HG03565 (cell line): ENCODE data around the gene PUM2.
"Not testable (repeated sequence)": the region's sequence is repeated elsewhere in the genome, so short reads cannot be mapped to it uniquely, and the experiment has no call there.

Experiments used
- ATAC-seq: cut with Tn5 transposase; IDR thresholded peaks from one replicate; pipeline ENCODE4 v1.9.1; 2021; ENCODE audit warnings: mild to moderate bottlenecking, moderate library complexity; ENCODE audit not compliant: unreplicated experiment

The PUM2 gene

DNA sequence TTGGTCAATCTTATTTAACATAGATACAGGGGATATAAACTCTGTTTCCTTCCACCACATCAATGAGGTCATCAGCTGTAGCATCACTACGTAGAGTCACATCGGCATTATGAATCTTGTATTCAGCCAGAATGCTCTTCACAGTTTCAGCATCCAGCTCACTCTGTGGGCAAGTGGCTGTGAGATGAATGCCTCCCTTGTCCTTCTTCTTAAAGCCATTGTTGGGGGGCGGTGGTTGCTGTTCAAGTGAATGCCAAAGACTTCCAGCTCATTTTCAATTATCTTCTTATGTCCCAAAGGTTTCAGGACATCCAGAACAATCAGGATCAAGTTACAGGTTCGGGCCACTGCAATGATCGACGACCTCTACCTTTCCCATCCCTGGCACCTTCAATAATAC is 110.4 kb downstream of the PUM2 start:
- not testable (repeated sequence) for ATAC-seq

DNA sequence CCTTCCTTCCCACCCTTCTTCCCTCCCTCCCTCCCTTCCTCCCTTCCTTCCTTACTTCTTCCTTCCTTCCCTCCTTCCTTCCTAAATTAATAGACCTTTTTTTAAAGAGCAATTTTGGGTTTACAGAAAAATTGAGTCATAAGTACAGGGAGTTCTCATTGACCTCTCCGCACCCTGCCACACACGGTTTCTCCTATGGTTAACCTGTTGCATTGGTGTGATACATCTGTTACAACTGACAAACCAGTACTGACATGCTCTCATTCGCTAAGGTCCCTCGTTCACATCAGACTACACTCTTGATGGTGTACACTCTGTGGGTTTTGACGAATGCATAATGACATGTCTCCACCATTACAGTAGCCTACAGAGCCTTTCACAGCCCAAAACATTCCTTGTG is 114.1 kb downstream of the PUM2 start:
- ATAC-seq: no peak

DNA sequence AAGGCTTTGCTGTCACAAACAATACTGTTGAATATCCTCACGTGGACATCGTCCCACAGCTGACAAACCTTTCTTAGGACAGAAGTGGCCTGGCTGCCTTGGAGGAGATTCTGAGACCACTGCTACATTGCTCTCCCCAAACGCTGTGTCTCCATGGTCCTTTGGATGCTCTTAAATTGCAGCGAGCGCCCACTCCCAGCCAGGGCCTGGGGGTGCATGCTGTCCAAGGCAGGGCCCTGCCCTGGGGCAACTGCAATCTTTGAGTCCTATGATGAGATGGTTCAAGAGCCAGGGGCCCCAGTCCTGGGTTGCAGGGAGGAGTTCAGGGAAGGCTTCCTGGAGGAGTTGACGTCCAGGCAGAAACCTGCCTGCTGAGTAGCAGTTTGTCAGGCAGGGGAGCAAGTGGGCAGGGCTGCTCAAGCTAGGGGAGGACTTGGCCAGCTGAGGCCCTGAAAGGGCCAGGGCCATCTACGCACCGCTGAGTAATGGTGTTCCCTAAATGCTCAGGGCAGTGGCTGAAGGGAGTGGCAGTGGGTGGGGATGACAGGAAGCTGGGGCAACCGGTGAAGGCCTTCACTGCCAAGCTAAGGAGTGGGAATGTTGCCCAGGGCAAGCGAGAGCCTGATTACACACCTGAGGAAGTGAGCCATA is 114.9 kb downstream of the PUM2 start:
- no peak for ATAC-seq

DNA sequence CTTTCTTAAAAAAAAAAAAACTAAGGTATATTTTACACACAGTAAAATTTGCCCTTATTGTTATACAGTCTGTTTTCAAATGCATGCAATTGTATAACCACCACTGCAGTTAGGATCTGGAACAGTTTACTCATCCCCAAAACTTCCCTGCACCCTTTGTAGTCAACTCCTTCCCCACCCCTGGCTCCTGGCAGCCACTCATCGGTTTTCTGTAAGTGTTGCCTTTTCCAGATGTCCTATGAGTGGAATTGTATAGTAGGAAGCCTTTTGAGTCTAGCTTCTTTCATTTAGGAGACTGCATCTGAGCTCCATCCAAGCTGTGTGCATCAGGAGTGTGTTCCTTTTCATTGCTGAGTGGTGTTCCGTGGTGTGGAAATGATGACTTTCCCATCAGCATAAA is 116.0 kb downstream of the PUM2 start:
- not testable (repeated sequence) for ATAC-seq

DNA sequence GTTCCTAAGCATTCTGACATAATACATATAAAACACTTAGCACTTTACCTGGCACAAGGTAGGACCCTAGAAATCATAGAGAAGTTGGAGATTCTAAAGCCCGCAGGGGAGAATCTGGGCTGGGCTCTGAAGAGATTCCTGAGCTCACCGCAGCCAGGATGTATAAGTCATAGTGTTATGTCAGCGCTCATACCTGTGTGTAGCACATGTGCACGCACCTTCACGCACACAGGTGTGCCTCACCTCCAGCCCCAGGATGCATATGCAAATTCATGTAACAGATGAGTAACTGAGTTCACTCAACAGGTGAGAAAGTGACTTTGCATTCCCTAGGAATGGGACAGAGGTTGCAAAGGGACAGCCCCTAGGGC is 117.8 kb downstream of the PUM2 start:
- no peak for ATAC-seq

DNA sequence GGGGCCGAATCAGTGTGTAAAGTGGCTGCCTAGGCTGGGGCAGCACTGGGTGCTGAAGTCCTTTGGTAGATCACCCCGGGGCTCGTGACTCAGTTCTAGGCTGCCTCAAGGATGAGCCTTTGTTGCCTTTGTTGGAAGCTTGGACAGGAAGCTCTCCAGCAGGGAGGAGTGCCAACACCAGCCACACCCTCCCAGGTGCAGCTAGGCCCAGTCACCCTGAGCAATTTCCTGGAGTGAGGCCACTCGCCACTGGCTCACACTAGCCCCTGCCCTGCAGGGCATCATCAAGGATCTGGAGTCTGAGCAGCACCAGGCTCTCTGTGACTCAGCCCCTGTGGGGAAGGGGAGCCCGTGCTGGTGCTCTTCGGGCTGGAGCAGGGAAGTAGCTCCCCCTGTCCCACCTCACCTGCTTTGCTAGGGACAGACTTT is 119.0 kb downstream of the PUM2 start:
- ATAC-seq: no peak

DNA sequence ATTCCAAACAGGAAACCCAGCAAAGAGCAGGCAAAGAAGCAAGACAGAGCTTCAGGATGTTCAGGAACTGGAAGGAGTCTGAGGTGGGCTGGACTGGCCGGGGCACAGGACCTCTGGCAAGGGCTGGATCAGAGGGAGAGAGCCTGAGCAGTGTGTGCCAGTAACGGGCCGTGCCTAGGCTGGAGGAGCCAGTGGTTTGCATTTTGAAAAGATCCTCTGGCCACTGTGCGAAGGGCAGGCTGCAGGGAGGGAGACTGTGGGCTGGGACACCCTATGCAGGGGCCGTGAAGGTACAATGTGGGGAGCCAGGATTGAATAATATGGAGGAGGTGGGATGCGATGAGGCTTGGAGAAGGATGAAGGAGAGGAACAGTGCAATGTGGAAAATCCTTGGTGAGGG is 119.5 kb downstream of the PUM2 start:
- ATAC-seq: no peak

DNA sequence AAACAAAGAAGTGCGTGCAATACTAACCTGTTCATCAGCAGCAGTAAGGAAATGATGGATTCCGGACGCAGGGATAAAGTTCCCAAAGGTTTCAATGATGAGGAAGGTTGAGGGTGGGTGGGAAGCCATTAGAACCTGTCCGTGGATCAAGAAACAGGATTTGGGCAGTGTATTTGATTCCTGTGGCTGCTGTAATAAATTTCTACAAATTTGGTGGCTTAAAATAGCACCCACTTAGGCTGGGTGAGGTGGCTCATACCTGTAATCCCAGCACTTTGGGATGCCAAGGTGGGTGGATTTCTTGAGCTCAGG is 120.6 kb downstream of the PUM2 start:
- no peak for ATAC-seq

DNA sequence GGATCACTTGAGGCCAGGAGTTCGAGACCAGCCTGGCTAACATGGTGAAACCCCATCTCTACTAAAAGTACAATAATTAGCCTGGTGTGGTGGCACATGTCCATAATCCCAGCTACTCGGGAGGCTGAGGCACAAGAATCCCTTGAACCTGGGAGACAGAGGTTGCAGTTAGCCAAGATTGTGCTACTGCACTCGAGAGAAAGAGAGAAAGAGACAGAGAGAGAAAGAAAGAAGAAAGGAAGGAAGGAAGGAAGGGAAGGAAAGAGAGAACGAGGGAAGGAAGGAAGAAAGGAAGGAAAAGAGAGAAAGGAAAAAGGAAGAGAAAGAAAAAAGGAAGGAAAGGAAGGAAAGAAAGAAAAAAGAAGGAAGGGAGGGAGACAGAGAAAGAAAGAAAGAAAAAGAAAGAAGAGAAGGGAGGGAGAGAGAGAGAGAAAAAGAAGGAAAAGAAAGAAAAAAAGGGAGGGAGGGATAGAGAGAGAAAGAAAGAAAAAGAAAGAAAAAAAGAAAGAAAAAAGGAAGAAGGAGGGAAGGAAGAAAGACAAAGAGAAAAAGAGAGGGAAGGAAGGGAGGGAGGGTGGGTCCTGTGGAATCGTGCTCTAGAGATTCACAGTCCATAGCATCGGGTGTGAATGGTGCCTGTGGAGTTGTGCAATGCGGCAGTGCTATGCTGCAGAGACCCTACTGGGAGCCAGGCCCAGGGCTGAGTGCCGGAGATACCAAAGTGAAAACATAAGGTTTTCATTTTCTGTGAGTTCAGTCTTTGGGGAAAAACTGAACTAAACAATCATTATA is 121.1 kb downstream of the PUM2 start:
- no peak for ATAC-seq

DNA sequence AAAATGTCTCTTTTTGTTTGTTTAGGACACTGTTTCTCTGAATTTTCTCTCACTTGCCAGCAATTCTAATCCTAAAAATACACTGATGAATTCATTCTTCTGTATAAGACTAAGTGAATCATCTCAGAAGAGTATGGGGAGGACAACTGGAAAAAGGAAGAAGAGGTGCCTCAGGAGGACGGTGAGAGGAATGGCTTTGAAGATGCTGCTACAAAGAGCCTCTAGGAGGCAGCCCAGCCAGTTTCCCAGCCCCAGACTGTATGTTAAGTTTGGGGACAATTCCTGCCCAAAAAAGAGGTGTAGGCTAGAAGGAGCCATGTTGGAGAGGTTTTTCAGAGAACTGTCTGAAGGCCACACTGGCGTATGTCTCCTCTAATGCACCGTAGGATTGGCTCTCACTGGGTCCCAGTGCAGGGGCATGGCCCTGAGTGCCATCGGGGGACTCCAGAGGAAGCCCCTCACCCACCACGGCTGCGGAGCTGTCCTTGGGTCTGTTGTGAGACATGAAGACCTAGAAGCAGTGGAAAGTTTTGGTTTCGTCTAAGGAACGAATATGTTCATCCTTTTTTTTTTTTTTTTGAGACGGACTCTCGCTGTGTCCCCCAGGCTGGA is 122.6 kb downstream of the PUM2 start:
- ATAC-seq: no peak

DNA sequence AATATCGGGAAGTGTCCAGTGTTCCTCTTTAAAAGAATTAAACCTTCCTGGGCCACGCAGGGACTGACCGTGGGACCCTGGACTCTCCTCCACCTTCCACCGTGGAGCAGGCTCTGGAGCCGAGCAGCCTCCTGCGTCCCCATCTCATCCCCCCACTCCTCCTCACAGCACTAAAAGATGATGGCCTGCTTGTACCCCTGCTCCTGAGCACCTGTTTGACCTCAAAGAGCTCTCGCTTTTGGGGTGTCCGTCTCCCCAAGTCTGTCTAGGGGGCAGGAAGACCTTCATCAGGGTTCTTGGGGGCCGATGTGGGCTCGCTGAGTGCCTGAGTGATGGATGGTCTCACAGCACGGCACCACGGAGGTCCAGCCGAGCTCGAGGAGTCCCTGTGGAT is 124.5 kb downstream of the PUM2 start:
- ATAC-seq: no peak

DNA sequence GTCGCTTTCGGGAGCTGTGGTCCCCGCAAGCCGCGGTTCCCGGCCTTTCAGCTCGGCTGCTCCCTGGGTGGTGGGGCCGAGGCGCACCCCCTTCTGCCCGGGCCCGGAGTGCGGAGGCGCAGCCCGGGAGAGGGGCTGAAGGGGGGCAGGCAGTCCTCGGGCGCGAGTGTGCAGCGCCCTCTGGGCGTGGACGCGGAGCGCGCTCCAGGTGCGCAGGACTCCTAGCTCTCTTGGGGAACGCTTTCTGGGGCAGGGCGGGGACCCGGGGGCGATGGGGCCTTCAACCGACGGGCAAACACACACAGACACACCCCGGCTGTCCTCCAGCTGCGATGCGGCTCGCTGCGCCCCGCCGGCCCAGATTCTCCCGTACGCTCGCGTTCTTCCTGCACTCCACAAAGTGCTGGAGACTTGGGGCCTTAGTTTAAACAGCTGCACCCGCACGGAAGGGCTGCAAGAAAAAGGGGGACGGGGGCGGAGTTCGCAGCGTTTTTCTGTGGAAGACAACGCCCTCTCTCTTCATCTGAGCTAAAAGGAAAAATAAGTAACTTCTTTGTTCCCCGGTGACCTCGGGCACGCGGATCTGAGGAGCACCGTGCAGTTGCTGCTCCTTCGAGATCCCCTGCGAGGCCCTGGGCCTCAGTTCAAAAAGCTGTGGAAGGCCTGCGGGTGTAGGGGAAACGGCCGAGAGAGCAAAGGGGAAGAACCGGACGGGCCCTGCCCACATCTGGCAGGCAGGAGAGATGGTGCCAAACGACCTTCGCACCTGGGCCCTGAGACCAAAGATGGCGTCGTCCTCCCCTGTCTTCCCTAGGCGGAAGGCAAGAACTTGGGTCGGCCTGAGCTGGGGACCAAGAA is 125.1 kb downstream of the PUM2 start:
- peak; percentile 56 for ATAC-seq

DNA sequence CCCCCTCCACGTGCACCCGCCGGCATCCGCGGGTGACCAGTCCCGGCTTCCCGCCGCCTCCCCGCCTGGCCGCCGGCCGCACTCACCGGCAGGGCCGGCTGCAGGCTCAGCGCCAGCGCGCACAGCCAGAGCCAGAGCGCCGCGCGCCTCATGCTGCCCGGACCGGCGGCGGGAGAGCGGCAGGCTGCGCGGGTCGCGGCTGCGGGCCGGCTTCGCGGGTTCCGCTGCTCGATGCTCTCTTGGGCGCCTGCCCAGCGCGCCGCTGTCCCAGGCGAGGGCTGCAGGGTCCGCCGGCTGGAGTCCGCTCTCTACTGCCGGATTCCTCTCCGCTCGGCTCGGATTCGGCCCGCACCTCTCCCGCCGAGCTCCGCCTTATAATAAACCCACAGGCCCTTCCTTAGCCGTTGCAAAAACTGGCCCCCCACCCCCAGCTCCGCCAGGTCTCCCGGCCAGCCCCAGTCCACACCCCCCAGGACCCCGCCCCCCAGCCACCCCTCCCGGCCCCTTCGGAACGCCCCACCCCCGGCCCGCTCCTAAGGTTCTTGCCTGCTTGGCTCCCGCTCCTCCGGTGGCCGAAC is 125.8 kb downstream of the PUM2 start, which contains the start of gene SDC1:
TSS of gene SDC1 (minus strand) at position 415 of the 578 bp plus-strand sequence. CDS start at position 152, 263 bp downstream.
- ATAC-seq: no peak

DNA sequence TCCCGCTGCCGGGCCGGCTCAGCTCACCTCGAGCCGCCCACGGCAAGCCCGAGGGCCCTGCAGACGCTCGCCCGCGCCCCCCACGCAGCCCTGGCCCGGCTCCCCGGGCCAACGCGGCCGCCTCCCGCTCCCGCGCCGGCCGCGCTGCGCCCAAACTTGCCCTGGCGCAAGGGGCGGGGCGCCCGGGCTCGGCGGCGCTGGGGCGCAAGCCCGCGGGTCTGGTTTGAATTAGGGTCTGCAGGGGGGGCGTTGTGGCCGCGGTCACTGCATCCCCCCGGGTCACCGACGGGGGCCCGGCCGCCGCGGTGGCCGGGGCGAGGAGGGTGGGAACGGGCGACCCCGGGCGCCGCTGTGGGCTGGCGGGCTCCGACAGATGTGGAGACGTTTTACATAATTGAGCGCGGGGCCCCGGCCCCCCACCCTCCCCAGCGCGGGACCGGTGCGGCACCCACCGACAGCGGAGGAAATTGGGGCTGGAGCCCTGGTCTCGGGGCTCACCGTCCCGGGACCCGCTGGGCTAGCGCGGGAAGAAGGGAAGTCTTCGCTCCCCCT is 126.4 kb downstream of the PUM2 start:
- ATAC-seq: no peak

DNA sequence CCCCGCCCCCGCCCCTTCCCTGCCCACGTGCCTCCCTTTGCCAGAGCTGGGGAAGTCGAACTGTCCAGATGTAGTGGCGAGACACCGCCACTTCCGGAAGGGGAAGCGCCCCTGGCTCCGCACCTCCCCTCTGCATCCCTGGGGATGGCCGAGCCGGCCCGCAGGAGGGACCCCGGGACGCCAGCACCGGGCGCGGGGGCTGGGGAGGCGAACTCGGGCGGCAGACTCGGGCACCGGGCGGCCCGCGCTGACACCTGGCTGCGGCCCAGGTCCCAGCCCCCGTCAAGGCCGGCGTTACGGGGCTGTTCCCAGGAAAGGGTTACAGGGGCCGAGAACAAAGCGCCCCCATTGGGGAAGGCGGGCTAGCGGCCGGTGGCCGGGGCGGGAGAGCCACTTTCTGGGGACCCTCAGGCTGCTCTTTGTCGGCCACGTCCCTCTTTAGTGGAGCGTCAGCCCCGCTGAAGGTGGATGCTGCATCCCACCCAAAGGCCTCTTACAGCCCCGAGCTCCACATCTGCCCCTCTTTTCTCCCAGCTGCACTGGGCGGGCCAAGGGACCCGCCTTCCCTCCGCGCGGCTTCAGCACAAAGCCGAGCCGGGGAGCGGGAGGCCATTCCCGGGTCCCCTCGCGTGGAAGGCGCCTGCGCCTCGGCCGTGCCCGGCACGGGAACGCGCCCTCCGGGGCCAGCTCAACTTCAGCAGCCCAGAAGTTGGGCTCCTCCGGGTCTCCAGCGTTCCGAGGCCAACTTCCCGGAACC is 127.1 kb downstream of the PUM2 start:
- ATAC-seq: no peak

DNA sequence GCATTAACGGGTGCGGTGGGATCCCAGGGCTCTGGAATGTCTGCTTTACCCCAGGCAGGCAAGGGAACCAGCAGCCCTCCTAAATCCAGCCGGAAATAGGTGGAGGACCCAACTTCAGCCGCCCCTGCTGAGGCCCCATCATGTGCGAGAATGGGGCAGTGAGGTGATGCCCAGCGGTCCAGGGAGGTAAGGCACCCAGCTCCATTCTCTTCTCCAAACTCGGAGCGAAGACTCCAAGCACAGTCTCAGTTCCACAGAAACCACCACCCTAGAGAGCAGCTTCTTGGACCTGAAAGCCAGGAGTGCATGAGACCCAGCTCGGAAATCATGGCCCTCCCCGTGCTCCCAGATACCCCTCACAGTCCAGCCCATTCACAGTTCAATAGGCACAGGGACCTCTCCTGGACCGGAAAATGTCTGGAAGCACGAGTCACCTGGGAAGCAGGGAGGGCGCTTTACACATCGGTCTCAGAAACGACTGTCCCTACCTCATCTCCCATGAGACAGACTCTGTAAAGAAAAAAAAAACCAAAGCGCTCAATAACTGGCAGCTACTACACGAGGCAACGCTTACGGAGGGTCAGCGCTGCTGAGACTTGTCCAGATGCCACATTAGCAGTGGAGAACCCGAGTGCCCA is 127.8 kb downstream of the PUM2 start:
- ATAC-seq: no peak

DNA sequence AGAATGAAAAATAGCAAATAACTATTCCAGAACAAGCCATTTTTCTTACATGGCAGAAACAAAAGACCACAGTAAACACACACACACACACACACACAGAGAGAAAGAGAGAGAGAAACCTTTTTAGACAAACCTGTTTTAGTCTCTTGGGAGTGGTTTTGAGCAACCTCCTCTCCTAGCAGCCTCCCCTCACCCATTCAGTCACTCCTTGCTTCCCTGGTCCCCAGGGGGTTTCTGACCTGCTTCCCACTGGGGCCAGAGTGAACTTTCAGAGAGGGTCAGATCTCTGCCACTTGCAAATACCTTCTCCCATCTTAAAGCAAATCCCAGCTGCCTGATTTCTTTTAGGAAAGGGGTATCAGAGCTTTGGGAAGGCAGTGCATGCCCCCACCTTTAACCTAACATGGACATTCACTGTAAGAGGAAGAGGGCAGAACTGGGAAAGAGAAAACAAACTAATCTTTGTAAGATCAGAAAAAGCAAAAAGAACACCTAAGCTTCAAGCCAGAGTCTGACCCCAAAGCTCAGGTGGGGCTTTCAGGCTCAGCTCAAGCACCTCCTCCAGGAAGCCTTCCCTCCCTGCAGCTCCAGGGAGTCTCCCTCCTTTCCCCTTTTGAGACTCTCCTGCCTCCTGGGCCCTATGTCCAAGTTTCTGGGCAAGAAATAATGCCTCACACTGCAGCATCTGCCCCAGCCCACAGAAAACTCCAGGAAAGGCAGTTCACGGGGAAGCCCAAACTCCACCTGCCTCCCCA is 128.5 kb downstream of the PUM2 start:
- no peak for ATAC-seq

DNA sequence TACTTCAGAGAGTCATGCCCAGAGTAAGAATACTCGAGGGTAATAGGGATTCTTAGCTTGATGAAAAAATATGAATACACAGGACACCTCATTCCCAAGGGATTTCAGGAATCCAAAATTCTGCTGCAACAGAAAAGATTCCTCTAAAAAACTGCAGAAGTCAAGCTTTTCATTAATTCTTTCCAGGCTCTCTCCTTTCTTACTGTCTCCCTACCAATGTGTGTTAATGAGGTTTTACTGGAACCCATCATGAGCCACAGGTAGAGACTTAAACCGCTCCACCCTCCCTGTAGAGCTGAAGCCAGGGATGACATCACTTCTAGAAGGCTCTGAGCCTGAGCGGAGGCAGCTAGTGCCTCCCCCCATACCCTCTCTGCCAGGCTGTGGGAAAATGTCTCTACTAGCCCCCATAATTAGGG is 129.1 kb downstream of the PUM2 start:
- ATAC-seq: no peak
